Thyroid gland (tissue), 4 donors: ENCODE data around the gene MAP3K9. TPM values are rescaled to one million over a fixed set of nuclear protein-coding genes. Genes with fewer than 3 reads are reported as not detected.

Source experiments
- DNase-seq, 2 donors: peaks; one replicate each; pipeline ENCODE4 v3.0.0-alpha.2; 2019
- H3K27ac ChIP-seq, 3 donors: fragments of 200-600 bp; sonication (generic); 1 replicate in 2 of 3; 2 replicates in 1 of 3; pipeline ENCODE4 v1.5.1; 2016 to 2019; ENCODE audit warnings: mild to moderate bottlenecking in 1 of 3, moderate library complexity in 1 of 3
- H3K27me3 ChIP-seq: fragments of 200-600 bp; sonication (generic); one replicate; pipeline ENCODE4 v1.5.1; 2019
- H3K36me3 ChIP-seq, 2 donors: fragments of 200-600 bp; sonication (generic); one replicate each; pipeline ENCODE4 v1.5.1; 2016 to 2019
- H3K4me1 ChIP-seq, 2 donors: fragments of 200-600 bp; sonication (generic); one replicate each; pipeline ENCODE4 v1.5.1; 2017 to 2019
- H3K4me3 ChIP-seq, 3 donors: fragments of 200-600 bp; sonication (generic); replicated peaks in 1 of 3; 1 replicate in 2 of 3; 2 replicates in 1 of 3; pipeline ENCODE4 v1.5.1; 2016; ENCODE audit warnings: mild to moderate bottlenecking in 1 of 3
- H3K9me3 ChIP-seq: fragments of 200-600 bp; sonication (generic); one replicate; pipeline ENCODE4 v1.5.1; 2017
- CTCF ChIP-seq, 6 experiments: fragments of 200-600 bp in 3 of 6; fragments of 450-650 bp in 3 of 6; sonication (generic) in 3 of 6; IDR thresholded peaks; one replicate each; pipeline ENCODE4 v1.5.1; 2016 to 2019; ENCODE audit warnings: antibody characterized with exemption in 6 of 6, mild to moderate bottlenecking in 2 of 6, inconsistent platforms in 1 of 6, moderate library complexity in 1 of 6
- POLR2A ChIP-seq, 2 donors: fragments of 450-650 bp; IDR thresholded peaks; one replicate each; pipeline ENCODE4 v1.6.1; 2017; ENCODE audit warnings: antibody characterized with exemption in 2 of 2, mild to moderate bottlenecking in 2 of 2, moderate library complexity in 1 of 2
- WGBS, 2 donors: methylation state at CpG; one replicate each; pipeline ENCODE4 v1.1.5; 2017; 5-methylcytosine and 5-hydroxymethylcytosine counted together
- intact Hi-C: fragments of 100-400 bp; cut with DNase I; formaldehyde crosslinking; loops from one replicate; pipeline ENCODE4 v1.15.1; 2023
- total RNA-seq, 4 donors: library from RNA; depleted of rRNA; stranded (reverse); fragments of >200 nt; gene quantifications; one replicate each; pipeline ENCODE4 v1.2.3, GENCODE V29; 2016

Gene MAP3K9
- total RNA-seq, 4 donors from 2014 or later, result 7.7 to 19.7 (median 11.9) TPM

DNA sequence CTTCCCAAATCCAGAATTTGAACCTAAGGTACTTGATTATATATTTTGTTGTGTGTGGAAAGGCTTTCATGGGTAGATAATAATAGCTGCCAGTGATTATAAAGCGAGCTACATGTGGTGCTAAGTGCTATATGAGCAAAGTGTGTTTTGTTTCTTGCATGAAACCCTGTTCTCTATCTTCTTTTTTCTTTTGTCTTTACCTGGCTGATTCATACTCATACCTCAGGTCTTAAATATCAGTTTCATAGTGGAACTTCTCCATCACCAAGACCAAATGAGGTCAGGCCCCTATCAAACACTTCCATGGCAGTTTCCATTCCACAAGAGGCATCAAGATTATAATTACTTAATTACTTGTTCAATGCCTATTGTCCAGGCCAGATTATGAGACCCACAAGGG is 6.9 kb downstream of the MAP3K9 start:
- no peak overlapping the region for H3K4me3 ChIP-seq
- peaks cover 0 to 4% of the 10 kb centered on the region in 2 donors for H3K36me3 ChIP-seq
- no peak for DNase-seq
- H3K9me3 ChIP-seq, result no peaks in the 10 kb centered on the region
- WGBS, 2 donors, result 91 to 92% methylated on average over 1 of the region's 1 CpG
- H3K27ac ChIP-seq, result no peak overlapping the region
- TF ChIP-seq CTCF (IDR thresholded peaks at IDR 0.05) (no peak), POLR2A (IDR thresholded peaks at IDR 0.05) (no peak)
- intact Hi-C loops, result no loop called here
- H3K4me1 ChIP-seq, result no peaks in the 10 kb centered on the region
- H3K27me3 ChIP-seq, result no peaks in the 10 kb centered on the region

DNA sequence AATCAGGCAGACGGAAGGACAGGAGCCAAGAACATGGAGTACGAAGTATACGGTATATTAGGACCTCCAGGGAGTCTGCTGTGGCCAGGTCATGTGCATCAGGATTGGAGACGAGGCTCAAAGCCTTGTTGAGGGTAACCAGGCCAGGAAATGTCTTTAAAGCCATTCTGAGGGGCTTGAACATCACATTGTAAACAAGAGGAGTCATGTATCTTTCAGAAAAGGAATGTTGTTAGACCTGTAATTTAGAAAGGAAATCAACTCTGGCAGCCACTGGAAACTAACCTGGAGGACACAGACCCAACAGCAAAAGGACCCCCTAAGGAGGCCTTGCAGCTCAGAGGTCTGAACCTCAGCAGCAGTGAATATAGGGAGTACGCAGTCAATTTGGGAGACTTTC is 7.5 kb downstream of the MAP3K9 start:
- DNase-seq, result no peak
- Histone ChIP-seq H3K4me1 (no peaks in the 10 kb centered on the region), H3K27ac (no peak overlapping the region), H3K4me3 (no peak overlapping the region), H3K27me3 (no peaks in the 10 kb centered on the region), H3K9me3 (no peaks in the 10 kb centered on the region), H3K36me3 (peaks cover 0 to 4% of the 10 kb centered on the region in 2 donors)
- intact Hi-C loops, result no loop called here
- TF ChIP-seq CTCF (IDR thresholded peaks at IDR 0.05), result no peak
- no peak for TF ChIP-seq POLR2A (IDR thresholded peaks at IDR 0.05)
- WGBS, 2 donors, result 86 to 87% methylated on average over 5 of the region's 5 CpGs

DNA sequence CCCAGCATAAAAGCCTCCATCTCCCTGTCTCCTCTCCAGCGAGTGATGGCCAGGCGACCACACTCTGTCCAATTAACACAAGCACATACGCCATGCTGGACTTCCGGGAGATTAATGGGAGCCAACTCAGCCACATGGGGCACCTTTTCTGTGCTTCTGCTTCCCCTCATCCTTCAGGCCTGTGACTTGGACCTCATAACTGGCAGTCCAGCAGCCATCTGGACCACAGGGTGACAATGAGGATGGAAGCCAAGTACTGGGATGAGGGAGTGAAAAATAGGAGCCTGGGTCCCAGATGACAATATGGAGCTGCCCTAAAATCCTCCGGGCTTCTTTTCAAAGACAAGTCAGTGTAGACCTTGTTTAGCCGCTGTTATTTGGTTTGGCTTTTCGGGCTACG is 12.8 kb downstream of the MAP3K9 start:
- TF ChIP-seq POLR2A (IDR thresholded peaks at IDR 0.05) (no peak), CTCF (IDR thresholded peaks at IDR 0.05) (no peak)
- Histone ChIP-seq H3K27me3 (no peaks in the 10 kb centered on the region), H3K4me3 (no peak overlapping the region), H3K9me3 (no peaks in the 10 kb centered on the region), H3K36me3 (peaks cover 0 to 4% of the 10 kb centered on the region in 2 donors), H3K27ac (no peak overlapping the region), H3K4me1 (no peaks in the 10 kb centered on the region)
- intact Hi-C loops, result no loop called here
- WGBS, 2 donors, result 99% methylated on average over 8 of the region's 8 CpGs
- no peak for DNase-seq

DNA sequence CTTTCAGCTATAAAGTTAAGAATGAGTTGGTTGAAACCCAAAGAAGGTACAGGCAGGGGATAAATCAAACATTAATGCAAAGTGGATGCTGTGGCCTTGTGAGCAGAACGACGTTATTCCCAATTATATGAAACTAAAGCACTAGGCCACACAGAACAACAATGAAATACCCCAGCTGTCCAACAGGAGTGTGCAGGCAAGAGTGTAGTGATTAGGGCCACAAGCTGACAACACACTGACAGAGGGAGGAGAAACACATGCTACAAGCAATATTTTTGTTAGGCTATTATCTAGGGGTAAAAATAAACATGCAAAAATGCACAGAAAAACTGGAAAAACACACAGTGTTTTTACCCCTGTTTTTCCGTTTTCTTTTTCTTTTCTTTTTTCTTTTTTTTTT is 15.0 kb downstream of the MAP3K9 start:
- Histone ChIP-seq H3K36me3 (no peaks in the 10 kb centered on the region), H3K27me3 (no peaks in the 10 kb centered on the region), H3K4me3 (no peak overlapping the region), H3K4me1 (peaks cover 6 to 11% of the 10 kb centered on the region in 2 donors), H3K9me3 (no peaks in the 10 kb centered on the region), H3K27ac (no peak overlapping the region)
- no peak for TF ChIP-seq CTCF (IDR thresholded peaks at IDR 0.05)
- no peak for TF ChIP-seq POLR2A (IDR thresholded peaks at IDR 0.05)
- 84 to 86% methylated on average over 3 of the region's 3 CpGs for WGBS, 2 donors
- no peak for DNase-seq
- intact Hi-C loops, result no loop called here

- no peak for TF ChIP-seq CTCF (IDR thresholded peaks at IDR 0.05)
- TF ChIP-seq POLR2A (IDR thresholded peaks at IDR 0.05), result no peak
- H3K4me3 ChIP-seq, result no peak overlapping the region
- no peak overlapping the region for H3K27ac ChIP-seq
- WGBS, 2 donors, result 98 to 99% methylated on average over 3 of the region's 3 CpGs
- no peaks in the 10 kb centered on the region for H3K36me3 ChIP-seq
- no peaks in the 10 kb centered on the region for H3K27me3 ChIP-seq
- intact Hi-C loops, result no loop called here
- no peaks in the 10 kb centered on the region for H3K9me3 ChIP-seq
- DNase-seq, result no peak
- peaks cover 13 to 17% of the 10 kb centered on the region in 2 donors for H3K4me1 ChIP-seq
Measured at GRCh38 chr14:70793637-70794036, 15.7 kb downstream of the MAP3K9 start.
